NCI-H1092 (cell line): ENCODE results near the gene GRM4.
"Not testable (repeated sequence)": the region's sequence is repeated elsewhere in the genome, so short reads cannot be mapped to it uniquely, and the experiment has no call there.

Source experiments
- DNase-seq: peaks from one replicate; lab custom pipeline; 2025; lab: John Stamatoyannopoulos, UW

The GRM4 gene

GRCh38 chr6:34021554-34022190 lies 124.2 kb downstream of the GRM4 start:
- DNase-seq: no peak

DNA sequence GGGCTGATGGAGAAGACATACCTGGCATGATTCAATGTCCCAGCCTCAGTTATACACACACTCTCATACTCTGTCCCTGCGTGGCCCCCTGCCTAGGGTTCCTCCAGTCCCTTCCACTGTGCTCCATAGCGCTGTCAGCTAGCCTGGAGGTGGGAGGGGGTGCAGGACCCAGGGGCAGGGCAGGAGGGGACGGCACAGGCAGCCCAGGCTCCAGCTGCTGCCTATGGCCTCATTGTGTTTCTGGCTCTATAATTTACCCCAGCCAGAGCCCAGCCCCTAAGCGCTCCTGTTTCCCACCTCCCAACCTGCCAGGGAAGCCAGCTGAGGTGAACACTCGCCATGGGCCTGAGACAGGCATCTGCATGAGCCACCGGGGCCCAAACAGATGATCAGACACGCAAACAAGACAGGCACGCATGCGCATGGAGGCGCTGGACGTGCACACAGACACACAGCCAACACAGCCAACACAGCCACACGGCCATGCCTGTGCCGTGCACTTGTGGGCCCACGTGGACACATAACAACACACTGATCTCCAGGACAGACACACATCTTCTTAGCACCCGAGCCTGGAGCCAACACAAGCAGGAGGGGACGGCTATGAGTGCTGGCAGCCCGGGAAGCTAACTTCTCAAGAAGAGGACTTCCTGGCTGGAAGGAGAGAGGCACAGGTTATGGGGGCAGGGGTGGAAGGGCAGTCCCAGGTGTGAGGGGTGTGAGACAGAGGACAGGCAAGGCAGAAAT lies 124.9 kb downstream of the GRM4 start:
- no peak for DNase-seq

GRCh38 chr6:34020278-34020677 lies 125.6 kb downstream of the GRM4 start:
- no peak for DNase-seq

GRCh38 chr6:34018961-34019606 lies 126.8 kb downstream of the GRM4 start:
- no peak for DNase-seq

DNA sequence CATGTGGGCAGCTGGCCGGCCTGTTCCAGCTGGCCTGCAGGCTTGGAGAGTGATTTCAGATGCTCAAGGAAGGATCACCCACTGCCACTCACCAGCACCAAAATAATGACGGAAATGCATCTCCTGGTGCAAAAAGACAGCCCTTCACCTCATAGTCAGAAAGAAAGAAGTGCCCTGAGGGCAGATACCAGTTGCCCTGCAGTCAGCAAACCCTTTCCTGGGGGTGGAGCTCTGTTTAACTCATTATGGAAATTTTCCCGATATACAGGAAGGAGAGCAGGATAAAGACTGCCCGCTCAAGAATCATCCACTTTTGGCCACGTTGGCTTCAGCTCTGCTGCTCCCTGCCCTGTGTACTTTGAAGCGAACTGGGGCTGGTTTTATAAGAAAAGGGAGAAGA lies 127.9 kb downstream of the GRM4 start:
- DNase-seq: no peak

DNA sequence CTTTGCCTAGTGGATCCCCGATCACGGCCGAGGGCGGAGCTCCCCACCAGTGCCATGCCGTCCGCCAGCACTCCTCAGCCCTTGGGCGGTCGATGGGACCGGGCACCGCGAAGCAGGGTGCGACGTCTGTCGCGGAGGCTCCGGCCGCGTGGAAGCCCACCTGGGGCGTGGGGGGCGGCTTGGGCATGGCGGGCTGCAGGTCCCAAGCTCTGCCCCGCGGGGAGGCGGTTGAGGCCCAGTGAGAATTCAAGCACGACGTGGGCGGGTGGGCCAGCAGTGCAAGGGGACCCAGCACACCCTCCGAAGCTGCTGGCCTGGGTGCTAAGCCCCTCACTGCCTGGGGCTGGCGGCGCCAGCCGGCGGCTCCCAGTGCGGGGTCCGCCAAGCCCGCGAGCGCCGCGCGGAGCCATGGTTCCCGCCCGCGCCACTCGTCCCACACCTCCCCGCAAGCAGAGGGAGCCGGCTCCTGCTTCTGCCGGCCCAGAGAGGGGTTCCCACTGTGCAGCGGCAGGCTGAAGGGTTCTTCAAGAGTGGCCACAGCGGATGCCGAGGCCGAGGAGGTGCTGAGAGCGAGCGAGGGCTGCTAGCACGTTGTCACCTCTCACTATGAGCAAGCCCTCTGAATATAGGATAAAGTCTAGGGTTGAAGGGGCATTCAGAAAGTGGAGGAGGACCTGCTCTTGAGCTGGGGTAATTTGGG lies 128.6 kb downstream of the GRM4 start:
- no peak for DNase-seq

- DNase-seq: not testable (repeated sequence)
Observed at GRCh38 chr6:34016573-34016972, 129.3 kb downstream of the GRM4 start.

- DNase-seq: no peak
Observed at GRCh38 chr6:34015586-34015985, 130.3 kb downstream of the GRM4 start.

GRCh38 chr6:34011264-34011663 lies 134.6 kb downstream of the GRM4 start:
- no peak for DNase-seq

GRCh38 chr6:34005901-34006531 lies 139.9 kb downstream of the GRM4 start:
- no peak for DNase-seq

DNA sequence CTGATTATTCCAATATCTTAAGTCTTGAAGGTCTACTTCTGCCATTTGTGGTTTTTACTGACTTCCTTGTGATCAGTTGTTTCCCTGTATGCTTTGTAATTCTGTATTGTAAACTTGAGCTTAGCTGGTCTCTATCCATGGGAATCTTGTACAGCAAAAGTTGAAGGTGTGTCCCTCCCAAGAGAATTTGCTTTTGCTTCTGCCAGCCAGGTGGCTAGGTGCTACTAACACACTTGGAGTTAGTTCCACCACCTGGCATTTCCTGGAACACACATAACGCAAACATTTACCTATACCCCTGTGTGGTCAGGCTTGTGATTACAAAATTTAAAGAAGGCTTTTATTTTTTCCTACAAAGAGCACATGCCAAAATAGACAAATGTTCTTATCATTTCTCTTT lies 141.2 kb downstream of the GRM4 start:
- no peak for DNase-seq

- DNase-seq: no peak
Observed at GRCh38 chr6:34003962-34004361, 141.9 kb downstream of the GRM4 start.

DNA sequence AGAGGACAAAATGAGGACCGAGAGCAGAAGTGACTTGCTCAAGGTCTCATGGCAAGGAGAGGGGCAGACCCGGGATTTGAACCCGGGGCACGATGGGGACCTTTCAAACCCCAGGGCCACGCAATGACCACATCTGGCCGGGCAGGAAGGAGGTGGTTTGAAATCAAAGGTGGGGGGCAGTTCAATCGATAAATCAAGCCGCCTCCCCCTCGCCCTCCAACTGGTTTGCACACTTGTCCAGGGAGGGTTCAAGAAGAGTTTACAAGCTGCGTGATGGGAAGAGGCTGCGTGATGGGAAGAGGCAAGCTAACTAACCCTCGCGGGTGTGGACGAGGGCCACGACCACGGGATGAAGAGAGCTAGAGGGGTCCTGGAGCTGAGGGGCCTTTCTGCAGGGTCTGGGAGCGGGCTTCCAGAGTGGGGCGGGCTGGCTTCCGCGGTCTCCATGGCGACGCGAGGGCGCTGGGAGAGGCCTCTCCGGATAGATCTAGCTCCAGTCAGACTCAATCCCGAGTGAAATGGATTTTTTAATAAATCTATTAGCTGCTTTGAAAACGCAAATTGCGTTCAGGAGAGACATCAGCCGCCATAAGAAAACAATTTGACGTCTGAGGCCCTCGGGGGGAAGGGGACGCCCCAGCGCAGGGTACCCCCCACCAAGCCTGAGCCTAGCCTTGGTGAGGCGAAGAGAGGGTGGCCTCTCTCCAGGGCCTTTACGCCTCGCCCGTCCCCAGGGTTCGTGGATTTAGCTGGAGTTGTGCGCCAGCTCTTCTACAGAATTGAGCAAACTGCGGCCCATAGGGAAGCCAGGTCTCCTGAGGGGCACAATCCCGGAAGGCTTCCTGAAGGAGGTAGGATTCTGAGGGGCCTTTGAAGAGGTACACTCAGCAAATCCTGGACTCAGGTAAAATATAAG lies 143.9 kb downstream of the GRM4 start:
- DNase-seq: no peak

DNA sequence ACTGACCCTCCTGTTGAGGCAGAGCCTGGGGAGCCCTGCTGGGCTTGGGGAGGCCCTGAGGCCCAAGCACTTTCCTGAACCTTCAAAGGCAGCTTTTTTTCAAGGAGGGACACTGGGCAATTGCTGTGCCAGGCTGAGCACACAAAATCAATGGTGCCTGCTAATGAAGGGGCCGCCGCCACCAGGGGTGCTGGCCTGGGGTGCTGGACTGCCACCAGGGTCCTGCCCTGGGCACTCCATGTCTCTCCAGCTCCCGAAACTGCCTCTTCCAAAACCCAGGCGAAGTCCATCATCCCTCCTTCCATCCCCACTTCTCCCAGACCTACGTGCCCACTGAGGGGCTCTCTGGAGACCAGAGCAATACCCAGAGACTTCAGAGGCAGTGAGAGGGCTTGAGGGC lies 145.6 kb downstream of the GRM4 start:
- DNase-seq: no peak

GRCh38 chr6:33999567-33999966 lies 146.3 kb downstream of the GRM4 start:
- no peak for DNase-seq

DNA sequence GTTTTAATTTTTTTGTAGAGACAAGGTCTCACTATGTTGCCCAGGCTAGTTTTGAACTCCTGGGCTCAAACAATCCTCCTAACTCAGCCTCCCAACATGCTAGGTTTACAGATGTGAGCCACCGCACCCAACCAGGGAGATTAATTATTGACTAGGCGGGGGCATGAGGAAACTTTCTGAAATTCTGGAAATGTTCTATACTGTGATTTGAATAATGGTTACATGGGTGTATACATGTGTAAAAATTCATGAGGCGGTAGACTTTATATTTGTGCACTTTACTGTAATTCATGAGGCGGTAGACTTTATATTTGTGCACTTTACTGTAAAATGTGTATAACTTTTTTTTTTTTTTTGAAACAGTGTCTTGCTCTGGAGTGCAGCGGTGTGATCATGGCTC lies 147.2 kb downstream of the GRM4 start:
- no peak for DNase-seq

- no peak for DNase-seq
Observed at GRCh38 chr6:33997265-33997664, 148.6 kb downstream of the GRM4 start.

- DNase-seq: no peak
Observed at GRCh38 chr6:33996120-33996475, 149.8 kb downstream of the GRM4 start.

GRCh38 chr6:33995309-33996119 lies 150.4 kb downstream of the GRM4 start:
- DNase-seq: no peak
